Fibroblast of upper back skin (primary cell): ENCODE data around the gene ELFN2.
A peak's percentile ranks its signal among the peaks of the same experiment; 100 is the strongest.

Experiments used
- DNase-seq: peaks from one replicate; pipeline ENCODE4 v3.0.0-alpha.2; 2013

Gene ELFN2

DNA sequence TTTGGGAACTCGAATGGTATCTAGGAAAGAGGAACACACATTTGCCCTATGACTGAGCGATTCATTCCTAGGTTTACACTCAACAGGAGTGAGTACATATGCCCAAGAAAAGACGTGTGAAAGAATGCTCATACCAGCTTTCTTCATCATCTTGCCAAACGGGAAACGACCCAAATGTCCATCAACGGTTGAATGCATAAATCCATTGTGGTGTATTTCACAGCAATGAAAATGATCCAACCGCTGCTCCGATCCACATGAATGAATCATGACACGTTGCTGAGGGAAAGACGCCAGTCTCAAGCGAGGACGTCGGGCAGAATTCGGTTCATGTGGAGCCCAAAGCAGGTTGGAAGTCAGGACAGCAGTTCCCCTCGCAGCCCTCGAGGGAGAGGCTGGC, 73.4 kb downstream of the ELFN2 start:
- peak; percentile 29 for DNase-seq

DNA sequence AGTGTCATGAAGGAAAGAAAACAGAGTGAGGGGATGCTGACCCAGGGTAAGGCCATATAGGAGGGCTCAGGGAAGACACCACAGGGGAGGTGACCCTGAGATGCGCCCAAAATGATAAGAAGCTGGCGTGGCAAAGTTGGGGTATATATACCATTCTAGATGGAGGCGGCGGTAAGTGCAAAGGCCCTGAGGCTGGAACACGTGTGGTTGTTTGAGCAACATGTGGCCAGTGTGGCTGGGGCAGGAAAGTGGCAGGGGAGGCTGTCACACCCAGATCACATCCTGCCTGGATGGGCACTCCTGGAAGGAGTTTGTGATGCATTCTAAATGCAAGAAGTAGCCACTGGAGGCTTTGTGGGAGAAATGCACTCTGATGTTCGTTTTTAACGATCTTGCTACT, 74.8 kb downstream of the ELFN2 start:
- no peak for DNase-seq

DNA sequence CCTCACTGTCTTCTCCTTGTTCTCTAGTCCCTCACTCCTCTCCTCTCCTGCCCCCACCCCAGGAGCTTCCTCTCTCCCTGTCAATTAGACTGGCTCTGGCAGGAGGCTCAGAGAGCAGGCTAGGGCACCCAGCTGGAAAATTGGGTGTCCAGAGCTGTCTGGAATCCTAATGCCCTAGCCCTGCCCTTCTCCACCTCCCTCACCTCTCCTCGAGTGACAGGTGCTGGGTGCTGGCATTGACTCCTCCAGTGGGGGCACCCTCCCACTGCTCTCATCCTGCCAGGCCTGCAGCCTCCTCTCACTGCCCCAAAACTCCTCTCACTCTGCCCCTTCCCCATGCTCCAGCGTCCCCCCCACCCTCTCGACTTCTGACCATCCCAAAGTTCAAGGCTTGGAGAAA, 76.0 kb downstream of the ELFN2 start:
- DNase-seq = no peak

DNA sequence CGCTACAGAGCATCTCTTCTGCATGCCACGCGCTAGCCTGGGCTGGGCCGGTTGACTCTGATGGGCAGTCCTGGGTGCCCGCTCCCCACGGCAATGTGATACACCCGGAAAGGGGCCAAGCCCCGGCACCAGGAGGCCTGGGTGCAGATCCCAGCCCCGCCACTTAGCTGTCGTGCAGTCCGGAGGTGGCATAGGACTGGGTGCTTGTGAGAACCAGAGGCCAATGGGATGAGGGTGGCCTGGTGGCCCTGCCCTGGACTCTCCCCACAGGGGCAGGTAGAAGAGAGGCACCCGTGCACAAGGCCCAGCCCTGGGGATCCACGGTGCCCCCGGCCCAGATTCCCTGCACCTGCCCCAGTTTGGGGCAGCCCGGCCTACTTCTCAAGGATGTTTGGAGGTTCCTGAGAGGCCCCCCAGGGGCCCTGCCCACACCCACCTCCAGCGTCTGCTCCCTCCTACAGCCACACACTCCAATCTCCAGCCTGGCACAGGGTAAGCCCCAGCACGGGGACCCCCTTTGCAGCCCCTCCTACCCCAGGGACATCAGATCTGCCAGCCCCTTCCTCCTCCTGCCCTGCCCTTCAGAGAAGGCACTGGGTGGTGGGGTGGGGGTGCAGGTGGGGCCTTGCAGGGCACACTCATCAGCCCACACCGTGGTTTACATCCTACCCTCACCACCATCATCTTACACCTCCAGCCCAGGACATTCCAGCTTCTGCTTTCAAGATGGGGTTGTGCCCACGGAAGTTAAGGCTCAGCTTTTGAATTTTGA, 78.0 kb downstream of the ELFN2 start:
- no peak for DNase-seq

DNA sequence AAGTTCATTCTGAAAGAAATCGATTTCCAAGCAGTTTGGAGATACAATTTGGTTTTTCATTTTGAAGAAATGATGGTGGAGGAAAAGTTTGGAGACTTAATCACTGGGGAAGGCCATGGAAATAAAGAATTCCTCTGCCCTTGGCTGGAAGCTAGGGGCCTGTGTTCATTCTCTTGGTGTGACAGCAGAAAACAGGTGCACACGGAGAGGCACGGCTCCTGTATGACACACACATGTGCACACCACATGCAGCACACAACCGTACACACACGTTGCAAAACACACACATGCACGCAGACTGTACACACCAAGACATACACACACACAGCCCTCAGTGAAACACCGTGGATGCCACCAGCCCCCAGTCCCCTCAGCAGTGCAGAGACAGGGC, 80.8 kb downstream of the ELFN2 start:
- DNase-seq = no peak

DNA sequence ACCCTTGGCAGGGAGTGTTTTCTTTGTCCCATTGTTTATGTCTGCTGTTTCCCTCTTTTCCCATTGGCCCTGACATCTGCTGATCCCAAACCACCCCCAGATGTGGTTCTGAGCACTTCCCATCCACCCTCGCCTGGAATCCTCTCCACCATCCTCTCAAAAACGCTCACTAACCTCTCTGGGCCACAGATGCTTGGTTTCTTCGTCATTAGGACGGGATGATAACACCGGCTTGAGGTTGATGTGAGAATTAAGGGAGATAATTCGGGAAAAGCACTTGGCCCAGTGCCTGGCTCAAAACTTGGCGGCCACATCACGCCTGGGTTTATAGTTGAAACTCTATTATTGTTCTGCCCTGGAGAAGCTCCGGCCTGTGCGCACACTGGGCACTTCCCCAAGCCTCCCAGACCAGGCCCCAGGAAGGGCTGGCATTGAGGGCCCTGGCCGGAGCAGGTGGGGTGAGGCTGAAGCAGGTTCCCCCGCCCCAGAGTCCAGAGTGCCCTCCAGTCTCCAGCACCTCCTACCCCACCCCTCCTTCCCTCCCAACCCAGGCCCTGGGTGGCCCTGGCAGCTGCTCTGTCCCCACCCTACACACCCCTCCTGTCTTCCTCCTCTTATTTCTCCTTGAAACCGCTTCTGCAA, 81.3 kb downstream of the ELFN2 start:
- DNase-seq = peak; percentile 93

DNA sequence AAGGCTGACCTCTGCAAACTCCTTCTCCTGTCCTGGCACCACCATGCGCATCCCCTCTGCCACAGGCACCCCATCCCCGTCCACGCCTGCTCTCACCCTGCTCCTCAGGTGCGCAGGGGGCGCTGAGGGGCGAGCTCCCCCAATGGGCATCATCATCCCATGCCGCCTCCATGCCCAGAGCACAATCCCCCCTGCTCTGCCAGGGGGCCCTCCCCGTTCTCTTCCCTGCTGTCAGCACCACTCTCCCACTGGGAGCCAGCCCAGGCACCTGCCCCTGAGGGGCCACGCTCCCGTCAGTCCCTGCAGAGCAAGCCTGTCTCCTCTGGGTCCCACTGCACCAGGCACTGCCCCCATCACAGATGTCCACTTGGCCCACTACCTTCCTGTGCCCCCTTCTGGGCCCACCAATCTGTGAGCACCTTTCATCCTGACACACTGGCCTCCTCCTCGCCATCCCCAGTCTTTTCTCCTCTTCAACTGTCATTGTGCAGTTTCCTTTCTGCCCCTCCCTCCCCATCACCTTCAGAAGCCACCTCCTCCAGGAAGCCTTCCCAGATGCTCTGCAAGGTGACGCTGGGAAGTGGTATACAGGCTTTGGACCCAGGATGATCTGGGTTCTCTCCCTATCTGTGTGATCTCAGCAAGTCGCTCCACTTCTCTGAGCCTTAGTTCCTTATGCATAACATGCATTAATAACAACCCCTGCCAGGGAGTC, 82.4 kb downstream of the ELFN2 start:
- no peak for DNase-seq

DNA sequence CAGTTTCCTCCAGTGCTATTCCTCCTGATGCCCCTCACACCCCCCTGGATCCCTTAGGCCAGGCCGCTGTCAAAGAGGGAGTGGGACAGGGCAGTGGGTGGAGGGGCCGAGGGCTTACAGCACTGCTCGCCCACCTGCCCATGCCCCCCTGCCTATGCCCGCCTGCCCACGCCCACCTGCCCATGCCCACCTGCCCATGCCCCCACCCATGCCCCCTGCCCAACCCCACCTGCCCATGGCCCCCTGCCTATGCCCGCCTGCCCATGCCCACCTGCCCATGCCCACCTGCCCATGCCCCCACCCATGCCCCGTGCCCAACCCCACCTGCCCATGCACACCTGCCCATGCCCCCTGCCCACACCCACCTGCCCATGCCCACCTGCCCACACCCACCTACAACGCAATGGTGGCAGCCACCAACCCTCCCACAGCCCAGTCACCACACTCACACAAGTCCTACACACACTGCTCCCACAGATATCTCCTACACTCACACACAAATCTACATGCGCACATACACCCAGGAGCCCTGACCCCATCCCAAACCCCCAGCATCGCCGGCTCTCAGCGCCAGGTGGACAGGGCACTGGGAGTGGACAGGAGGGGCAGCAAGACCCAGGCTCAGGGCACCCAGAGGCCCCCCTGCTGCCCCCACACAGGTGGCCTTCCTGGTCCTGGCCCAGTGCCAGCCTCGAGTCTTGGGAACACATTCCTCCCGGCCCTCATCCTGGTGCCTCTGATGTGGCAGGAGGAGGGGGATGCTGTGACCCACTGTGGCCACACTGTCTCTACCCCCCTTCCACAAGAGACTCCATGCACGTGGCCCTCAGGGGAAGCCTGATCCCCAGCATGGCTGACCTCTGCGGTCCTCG, 83.2 kb downstream of the ELFN2 start:
- DNase-seq = no peak

DNA sequence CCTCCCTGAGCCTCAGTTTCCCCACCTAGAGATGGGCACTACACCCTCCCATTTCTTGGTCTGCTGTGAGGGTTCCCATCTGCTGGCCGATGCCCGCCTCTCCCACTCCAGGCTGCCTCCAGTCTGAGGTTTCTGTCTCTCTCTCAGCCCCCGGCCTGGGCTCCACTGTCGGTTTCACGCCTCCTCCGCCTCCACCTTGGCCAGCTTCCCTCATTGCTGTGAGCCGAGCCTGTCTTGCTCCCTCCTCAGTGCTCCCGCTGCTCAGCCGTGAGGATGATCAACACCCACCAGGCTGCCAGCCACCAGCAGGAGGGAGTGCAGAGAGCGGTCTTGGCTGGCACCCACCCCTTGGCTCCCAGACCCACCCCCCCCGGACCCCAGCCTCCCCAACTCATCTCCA, 83.9 kb downstream of the ELFN2 start:
- no peak for DNase-seq

DNA sequence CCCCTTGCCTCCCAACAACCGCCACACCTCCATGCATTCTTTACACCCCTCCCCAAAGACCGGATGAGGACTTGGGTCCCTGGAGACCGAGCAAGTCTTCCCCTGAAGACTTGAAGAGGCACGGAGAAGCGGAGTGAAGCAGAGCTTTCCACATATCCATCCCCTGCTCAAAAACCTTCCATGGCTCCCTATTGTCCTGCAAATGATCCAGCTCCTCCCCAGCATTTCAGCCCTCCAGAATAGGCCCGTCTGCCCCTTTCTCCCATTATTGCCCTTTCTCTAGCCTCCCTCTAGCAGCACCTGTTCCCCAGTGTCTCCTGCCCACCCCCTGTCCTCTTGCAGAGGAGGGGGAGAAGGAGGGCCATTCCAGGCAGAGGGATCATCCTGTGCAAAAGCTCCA, 85.2 kb downstream of the ELFN2 start:
- no peak for DNase-seq

DNA sequence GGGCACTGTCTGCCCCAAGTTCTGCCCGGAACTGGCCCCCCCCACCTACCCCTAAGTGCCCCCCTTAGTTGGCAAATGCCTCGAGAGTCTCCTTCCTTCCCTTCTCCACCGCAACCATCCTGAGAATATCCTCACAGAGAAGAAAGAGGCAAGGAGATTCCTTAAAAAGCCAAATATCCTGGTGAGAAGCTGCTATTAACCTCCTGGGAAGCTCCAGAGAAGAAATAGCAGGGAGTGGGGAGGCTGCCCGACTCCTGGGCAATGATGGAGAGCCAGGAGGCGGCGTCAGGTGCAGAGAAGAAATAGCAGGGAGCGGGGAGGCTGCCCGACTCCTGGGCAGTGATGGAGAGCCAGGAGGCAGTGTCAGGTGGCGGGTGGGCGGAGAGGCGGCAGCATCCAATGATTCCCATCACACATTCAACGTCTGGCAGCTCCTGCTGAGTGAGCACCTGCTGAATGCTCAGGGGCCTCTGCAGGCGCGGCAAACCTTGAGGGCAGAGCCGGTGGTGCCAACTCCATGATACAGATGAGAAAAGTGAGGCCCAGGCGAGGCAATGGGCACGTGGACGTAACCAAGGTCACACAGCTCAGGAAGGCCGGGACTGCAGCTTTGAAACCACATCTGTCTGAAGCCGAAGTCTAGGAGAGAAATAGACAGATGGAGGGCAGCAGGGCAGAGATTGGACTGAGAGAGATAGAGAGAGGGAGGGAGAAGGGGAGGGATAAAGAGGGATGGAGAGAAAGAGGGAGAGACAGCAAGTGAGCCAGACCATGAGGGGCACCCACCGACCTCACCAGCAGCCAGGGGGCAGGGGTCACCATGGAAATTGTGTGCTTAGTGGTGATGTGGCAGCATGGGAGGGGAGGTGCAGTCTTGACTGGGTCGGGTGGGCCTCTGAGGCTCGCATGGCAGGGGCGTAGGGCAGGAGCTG, 86.7 kb downstream of the ELFN2 start:
- no peak for DNase-seq

DNA sequence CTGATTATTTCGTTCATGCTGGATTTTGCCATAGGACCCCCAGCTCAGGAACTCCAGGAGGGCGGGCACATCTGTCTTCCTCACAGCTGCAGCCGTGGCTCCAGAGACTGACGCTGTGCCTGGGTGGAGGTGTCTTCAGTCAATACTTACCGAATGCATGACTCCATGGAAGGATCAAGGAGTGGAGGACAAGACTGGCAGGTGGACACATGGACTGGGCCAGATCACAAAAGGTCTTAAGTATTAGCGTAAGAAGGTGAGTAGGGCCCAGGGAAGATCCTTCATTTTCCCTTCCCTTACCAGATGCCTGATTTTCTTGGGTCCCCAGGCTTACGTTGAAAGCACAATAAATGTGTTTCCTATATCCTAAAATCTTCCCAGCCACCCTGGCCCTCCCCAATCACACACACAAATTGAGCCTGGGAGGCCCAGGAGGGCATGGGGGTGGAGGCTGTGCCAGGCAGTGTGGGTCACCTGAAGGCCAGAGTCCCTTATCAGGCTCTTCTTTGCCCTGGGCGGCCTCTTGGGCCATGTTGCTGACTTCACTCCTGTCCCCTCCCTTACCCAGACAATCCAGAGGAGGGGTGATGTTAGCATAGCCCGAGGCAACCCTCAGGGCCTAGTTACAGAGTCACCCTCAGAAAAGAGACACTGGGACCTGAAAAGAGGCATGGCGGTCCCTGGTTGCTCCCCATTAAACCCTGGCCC, 88.6 kb downstream of the ELFN2 start:
- DNase-seq = no peak

DNA sequence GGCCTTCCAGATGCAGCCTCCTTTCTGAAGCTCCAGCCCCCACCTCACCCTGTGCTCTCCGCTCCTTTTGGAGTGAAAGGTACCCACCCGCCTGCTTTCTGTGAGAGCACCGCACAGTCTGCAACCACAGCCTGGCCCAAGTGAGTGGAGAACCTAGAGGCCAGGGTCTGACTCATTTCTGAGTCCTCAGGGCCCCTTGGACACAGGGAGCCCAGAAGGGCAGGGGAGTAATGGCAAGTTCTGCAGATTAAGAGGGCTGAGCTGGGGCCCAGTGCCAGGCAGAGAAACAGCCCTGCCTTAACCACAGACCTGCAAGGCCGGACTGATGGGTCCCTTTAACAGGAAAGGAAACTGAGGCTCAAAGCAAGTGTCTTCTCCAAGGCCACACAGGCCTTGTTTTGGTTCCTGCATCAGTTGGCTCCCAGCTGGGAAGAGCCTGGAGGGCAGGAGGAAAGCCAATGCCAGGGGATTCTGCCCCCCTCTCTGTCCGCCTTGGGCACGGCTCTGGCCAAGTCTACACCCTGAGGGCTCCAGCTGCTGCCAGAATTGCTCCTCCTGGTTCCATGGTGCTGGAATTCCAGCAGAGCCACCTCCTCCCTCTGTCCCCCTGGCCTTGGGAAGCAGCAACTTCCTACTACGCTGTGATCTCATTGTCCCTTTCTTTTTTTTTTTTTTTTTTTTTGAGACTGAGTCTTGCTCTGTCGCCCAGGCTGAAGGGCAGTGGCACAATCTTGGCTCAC, 89.9 kb downstream of the ELFN2 start:
- DNase-seq = no peak

DNA sequence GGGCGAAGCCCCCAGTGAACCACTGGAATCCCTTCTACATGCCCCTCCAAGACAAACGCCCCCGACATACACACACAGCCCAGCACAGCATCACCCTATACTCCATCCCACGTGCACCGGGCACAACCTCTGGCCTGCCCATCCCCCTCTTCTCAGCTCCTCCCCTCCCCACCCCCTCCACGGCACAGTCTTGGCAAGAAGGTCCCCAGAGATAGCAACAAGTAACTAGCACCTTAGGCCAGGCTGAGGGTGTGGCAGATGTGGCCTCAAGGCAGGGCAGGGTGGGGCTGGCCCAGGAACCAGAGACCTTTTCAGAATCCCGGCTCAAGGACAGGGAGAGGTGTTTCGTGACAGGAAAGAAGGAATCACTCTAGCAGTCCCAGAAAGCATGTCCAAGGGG, 90.7 kb downstream of the ELFN2 start:
- no peak for DNase-seq

DNA sequence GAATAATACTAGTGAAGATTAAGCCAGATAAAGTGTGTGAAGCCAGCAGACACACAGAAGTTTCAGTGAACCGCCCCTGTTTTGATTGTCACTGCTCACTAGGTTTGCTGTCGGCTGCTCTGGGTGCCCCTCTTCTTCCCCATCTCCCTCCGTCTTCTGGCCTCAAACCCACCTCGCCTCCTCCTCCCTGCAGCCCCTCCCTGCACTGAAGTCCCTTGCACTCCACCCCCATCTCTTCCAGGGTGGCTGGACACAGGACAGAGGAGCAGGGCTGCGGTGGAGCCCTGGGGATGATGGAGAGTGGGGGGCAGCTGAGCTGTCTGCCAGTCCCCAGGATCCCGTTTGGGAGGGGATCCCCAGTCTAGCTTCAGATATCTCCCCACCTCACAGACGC, 91.5 kb downstream of the ELFN2 start:
- DNase-seq = no peak

DNA sequence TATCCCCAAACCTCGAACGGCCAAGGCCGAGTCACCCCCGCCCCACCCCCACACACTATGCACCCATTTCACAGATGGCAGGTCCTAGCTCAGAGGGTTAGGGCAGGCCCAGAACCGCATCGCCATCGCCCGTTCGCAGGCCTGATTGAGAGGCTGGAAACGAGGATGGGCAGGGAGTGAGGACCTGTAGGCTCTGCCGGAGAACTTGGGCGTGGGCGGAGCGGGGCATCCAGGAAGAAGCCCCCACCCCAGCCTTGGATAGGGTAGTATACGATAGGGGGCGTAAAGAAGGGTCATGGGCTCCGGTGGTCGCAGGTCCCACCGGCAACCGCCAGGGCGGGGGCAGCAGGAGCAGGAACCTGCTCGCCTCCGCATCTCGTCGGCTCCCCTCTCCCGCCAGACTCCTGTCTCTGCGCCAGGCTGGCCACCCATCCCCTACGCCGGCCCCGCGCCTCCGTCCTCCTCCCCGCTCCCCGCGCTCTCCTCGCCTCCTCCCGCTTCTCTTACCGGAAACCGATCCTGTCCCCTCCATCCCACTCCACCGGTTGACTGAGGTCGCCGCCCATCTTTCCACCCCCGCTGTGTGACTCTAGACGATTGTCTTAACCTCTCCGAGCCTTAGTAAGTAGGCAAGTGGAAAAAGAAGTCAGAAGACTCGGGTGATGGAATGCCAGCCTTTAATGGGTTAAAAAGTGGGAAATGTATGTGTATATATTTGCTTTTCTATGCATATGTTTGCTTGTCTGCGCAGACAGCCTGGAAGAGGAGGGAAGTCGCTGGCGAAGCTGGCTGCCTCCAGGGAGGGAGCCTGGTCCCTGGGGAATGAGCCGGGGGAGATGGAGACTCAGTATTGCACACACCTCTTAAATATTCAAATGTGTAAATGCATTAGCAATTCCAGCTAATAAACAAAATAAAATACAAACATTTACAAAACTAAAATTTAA, 92.1 kb downstream of the ELFN2 start:
- no peak for DNase-seq

DNA sequence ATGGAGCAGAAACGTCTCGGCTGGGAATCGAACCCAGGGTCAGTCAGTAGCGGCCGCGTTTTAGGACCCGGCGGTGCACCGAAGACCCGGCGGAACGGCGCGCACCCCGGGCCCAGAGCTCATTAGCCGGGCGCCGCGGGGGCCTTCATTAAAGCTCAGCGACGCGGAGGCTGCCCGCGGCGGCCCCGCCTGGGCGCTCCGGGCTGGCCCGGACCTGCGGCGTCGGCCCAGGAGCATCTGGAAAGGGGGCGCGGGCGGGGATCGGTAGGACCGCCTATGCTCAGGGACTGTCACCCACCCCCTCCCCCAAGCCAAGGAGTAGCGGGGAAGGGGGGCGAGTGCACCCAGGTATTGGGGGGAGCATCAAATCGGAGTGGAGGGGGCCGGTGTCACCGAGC, 92.8 kb downstream of the ELFN2 start:
- DNase-seq = no peak

DNA sequence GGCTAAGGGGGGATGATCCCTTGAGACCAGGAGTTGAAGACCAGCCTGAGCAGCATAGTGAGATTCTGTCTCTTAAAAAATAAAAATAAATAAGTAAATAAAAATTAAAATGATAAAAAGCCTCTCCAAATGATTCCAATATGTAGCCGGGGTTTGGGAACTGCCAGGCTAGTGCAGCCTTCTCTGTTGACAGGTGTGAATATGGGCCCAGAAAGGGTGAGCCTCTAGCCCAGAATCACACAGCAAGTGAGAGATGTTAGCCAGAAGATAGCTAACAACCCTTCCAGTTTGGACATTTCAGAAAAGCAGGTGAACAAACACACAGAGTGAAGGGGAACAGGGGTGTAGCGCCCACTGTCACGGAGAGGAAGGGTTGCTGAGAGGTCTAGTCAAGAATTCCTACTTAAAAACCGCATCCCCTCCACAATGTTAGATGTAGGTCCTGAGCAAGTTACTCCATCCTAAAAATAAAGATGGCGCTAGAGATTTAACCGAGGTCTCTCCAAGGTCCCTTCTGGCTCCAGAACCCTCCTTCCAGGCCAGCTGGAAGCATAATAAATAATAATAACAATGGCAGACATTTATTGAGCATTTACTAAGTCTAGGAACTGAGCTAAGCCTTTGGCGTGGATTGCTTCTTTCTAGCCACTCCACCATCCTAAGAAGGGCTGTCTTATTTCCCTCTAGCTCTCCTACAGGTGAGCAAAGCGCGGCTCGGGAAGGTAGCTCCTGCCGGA, 93.4 kb downstream of the ELFN2 start:
- DNase-seq = no peak
